Measurements from ENCODE around the gene TRAPPC3. TPM values are rescaled to one million over a fixed set of nuclear protein-coding genes. Genes with fewer than 3 reads are reported as not detected.

Gene TRAPPC3
- total and polyA plus RNA-seq, 7 donors: 34.8 to 91.8 (median 43.8) TPM

GRCh38 chr1:36134505-36135329 is 14.6 kb downstream of the TRAPPC3 start:
- Histone ChIP-seq H3K4me1 (peaks cover 28% of the 10 kb centered on the region), H3K4me3 (no peak overlapping the region), H3K9me3 (no peaks in the 10 kb centered on the region), H3K36me3 (ENCODE audit: insufficient read depth in 1 of 2, low read depth in 1 of 2) (peaks cover 2 to 36% of the 10 kb centered on the region in 2 donors), H3K27me3 (ENCODE audit: insufficient read depth in 3 of 3, low read length in 2 of 3) (no peaks in the 10 kb centered on the region), H3K27ac (peak overlapping the region; percentile 82)
- ATAC-seq (peak; percentile 59 to 70 (median 66)), DNase-seq (peak in 1 of 2 donors; percentile 58)
- WGBS, 3 donors: 54 to 63% (median 58%) methylated on average over 7 of the region's 7 CpGs
- peak; percentile 68 for TF ChIP-seq CTCF (IDR thresholded peaks at IDR 0.05)
- intact Hi-C loops (cut with DNase I): loop anchor here (2.0 to 5.0 kb wide), 2 partner anchors 36 to 37 kb away; no protein-coding TSS in a partner anchor

- DNase-seq: no peak
- H3K4me1 ChIP-seq: peaks cover 23% of the 10 kb centered on the region
These were observed 15.3 kb downstream of the TRAPPC3 start for GRCh38 chr1:36134031-36134430.

GRCh38 chr1:36133484-36133883 is 15.8 kb downstream of the TRAPPC3 start:
- peak in 1 of 2 donors; percentile 61 for DNase-seq
- ATAC-seq: no peak
- peaks cover 23% of the 10 kb centered on the region for H3K4me1 ChIP-seq

More at GRCh38 chr1:36134031-36134430, 15.3 kb downstream of the TRAPPC3 start:
- Histone ChIP-seq H3K36me3 (ENCODE audit: insufficient read depth in 1 of 2, low read depth in 1 of 2) (peaks cover 2 to 29% of the 10 kb centered on the region in 2 donors), H3K27me3 (ENCODE audit: insufficient read depth in 3 of 3, low read length in 2 of 3) (no peaks in the 10 kb centered on the region), H3K9me3 (no peaks in the 10 kb centered on the region), H3K4me3 (no peak overlapping the region), H3K27ac (no peak overlapping the region)
- WGBS, 3 donors: 61 to 64% (median 63%) methylated on average over 6 of the region's 6 CpGs
- no peak for ATAC-seq
- intact Hi-C loops (cut with DNase I): loop anchor here in 1 of 2 donors (2.0 kb wide), 1 partner anchor 35 kb away; no protein-coding TSS in a partner anchor
- no peak for TF ChIP-seq CTCF (IDR thresholded peaks at IDR 0.05)

GRCh38 chr1:36132029-36132428 is 17.3 kb downstream of the TRAPPC3 start:
- Histone ChIP-seq H3K27me3 (ENCODE audit: insufficient read depth in 3 of 3, low read length in 2 of 3) (no peaks in the 10 kb centered on the region), H3K36me3 (ENCODE audit: insufficient read depth in 1 of 2, low read depth in 1 of 2) (peaks cover 0 to 9% of the 10 kb centered on the region in 2 donors), H3K27ac (no peak overlapping the region), H3K4me1 (peaks cover 19% of the 10 kb centered on the region), H3K4me3 (no peak overlapping the region), H3K9me3 (no peaks in the 10 kb centered on the region)
- DNase-seq (no peak), ATAC-seq (no peak)
- WGBS, 3 donors: 53 to 71% (median 65%) methylated on average over 3 of the region's 3 CpGs
- TF ChIP-seq CTCF (IDR thresholded peaks at IDR 0.05): no peak
- intact Hi-C loops (cut with DNase I): no loop called here

More at GRCh38 chr1:36133484-36133883, 15.8 kb downstream of the TRAPPC3 start:
- Histone ChIP-seq H3K27me3 (ENCODE audit: insufficient read depth in 3 of 3, low read length in 2 of 3) (no peaks in the 10 kb centered on the region), H3K4me3 (no peak overlapping the region), H3K36me3 (ENCODE audit: insufficient read depth in 1 of 2, low read depth in 1 of 2) (peaks cover 2 to 23% of the 10 kb centered on the region in 2 donors), H3K9me3 (no peaks in the 10 kb centered on the region), H3K27ac (no peak overlapping the region)
- no peak for TF ChIP-seq CTCF (IDR thresholded peaks at IDR 0.05)
- WGBS, 3 donors: 83 to 91% (median 84%) methylated on average over 3 of the region's 3 CpGs
- intact Hi-C loops (cut with DNase I): no loop called here
